PFSK-1 (cell line): Measurements from ENCODE around the gene TRPM3.

ENCODE experiments used
- FOXP2 ChIP-seq: optimal IDR thresholded peaks from 2 replicates; pipeline ENCODE3; 2011; ENCODE audit warnings: borderline replicate concordance, control low read depth, inconsistent platforms; ENCODE audit not compliant: insufficient read depth; ENCODE audit errors: extremely low read length, extremely low read depth
- POLR2AphosphoS5 ChIP-seq: IDR thresholded peaks from 2 replicates; pipeline ENCODE4 v1.6.1; 2012; ENCODE audit warnings: low read depth, mild to moderate bottlenecking, control low read depth, low read length, moderate library complexity
- SIN3A ChIP-seq: IDR thresholded peaks from 2 replicates; pipeline ENCODE4 v1.6.1; 2012; ENCODE audit warnings: mild to moderate bottlenecking, low read length, moderate library complexity, borderline replicate concordance; ENCODE audit not compliant: insufficient read depth
- TAF1 ChIP-seq: IDR thresholded peaks from 2 replicates; pipeline ENCODE4 v1.6.1; 2012; ENCODE audit warnings: low read length, control low read depth, borderline replicate concordance; ENCODE audit not compliant: insufficient read depth
- TF ChIP-seq, protein P1 (sequence below), 2 experiments: IDR thresholded peaks; 2 replicates each; pipeline versions ENCODE4 v1.6.1 to v1.8.0; 2011 to 2012; ENCODE audit warnings: low read depth in 2 of 2, low read length in 2 of 2, control low read depth in 1 of 2, inconsistent platforms in 1 of 2, mild to moderate bottlenecking in 1 of 2, moderate library complexity in 1 of 2; ENCODE audit not compliant: insufficient read depth in 1 of 2

DNA sequence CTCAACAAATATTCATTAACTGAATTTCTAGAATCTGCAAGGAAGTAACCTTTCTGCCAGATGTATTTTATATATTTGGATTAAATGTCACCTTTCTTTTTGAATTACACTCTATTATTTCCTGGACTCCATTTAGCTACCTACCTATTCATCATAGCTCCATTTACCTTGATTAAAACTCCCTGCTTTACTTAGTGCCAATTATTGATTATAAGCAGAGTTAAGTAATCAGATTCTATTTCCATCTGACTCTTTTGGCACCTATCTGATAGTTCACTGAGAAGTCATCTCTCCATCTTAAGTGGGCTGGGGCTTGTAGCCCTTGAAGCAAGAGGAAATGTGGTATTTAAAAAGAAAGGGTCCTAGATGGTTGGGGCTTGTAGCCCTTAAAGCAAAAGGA is 88.6 kb downstream of the TRPM3 start:
- TF ChIP-seq POLR2AphosphoS5 (no peak), FOXP2 (no peak), SIN3A (no peak), TAF1 (no peak)
- TF ChIP-seq, protein P1, sequence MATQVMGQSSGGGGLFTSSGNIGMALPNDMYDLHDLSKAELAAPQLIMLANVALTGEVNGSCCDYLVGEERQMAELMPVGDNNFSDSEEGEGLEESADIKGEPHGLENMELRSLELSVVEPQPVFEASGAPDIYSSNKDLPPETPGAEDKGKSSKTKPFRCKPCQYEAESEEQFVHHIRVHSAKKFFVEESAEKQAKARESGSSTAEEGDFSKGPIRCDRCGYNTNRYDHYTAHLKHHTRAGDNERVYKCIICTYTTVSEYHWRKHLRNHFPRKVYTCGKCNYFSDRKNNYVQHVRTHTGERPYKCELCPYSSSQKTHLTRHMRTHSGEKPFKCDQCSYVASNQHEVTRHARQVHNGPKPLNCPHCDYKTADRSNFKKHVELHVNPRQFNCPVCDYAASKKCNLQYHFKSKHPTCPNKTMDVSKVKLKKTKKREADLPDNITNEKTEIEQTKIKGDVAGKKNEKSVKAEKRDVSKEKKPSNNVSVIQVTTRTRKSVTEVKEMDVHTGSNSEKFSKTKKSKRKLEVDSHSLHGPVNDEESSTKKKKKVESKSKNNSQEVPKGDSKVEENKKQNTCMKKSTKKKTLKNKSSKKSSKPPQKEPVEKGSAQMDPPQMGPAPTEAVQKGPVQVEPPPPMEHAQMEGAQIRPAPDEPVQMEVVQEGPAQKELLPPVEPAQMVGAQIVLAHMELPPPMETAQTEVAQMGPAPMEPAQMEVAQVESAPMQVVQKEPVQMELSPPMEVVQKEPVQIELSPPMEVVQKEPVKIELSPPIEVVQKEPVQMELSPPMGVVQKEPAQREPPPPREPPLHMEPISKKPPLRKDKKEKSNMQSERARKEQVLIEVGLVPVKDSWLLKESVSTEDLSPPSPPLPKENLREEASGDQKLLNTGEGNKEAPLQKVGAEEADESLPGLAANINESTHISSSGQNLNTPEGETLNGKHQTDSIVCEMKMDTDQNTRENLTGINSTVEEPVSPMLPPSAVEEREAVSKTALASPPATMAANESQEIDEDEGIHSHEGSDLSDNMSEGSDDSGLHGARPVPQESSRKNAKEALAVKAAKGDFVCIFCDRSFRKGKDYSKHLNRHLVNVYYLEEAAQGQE (IDR thresholded peaks at IDR 0.05; ENCODE audit: insufficient read depth in 1 of 2, low read depth in 2 of 2, low read length in 2 of 2) = no peak
